Measurements from ENCODE around the gene BCAP31. TPM values are rescaled to one million over a fixed set of nuclear protein-coding genes. Genes with fewer than 3 reads are reported as not detected.

The BCAP31 gene
- total RNA-seq, 1 experiment from 2014 or later, result 371 TPM

DNA sequence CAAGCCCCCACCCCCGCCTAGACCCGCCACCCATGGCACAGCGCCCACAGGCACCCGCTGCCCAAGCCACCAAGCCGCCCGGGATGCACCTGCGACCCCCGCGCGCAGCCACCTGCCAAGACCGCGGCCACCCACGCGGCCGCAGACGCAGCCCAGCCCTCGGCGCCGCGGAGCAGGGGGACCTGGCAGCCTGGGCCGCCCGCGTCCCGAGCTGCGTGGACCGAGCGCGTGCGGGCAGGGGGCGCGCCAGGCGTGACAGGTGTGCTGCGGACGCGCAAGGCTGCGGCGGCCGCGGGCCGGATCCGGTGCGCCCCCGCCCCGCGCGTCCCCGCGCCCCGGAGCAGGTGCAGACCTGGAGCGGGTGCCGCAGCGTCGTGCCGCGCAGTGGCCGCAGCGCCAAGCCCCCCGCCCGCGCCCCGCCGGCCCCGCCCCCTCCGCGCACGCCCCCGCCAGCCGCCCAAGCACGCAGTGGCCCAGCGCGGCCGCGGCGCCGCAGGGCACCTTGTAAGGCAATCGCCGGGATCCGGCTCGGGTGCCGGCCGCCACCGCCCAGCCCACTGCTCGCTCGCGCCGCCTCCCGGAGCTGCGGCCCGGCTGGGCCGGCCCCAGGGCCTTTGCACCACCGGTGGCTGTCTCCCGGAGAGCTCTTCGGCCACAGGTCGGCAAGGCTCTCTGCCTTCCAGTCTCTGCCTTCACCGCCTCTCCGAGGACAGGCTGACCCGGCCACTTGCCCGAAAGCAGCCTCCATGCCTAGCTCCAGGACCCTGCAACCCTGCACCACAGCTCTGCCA is 50.6 kb downstream of the BCAP31 start, which contains the start of gene PNCK:
Gene PNCK, minus strand, starts transcription at position 386 of the 791 bp plus-strand sequence. CDS start 737 bp downstream, outside the sequence.
- BruUV-seq (replicated peaks), result no TSS peak
- Mint-ChIP-seq H3K36me3 (ENCODE audit: insufficient read depth, unreplicated experiment) (no peaks in the 10 kb centered on the region), H3K9me3 (ENCODE audit: low read depth, unreplicated experiment) (no peaks in the 10 kb centered on the region), H3K27me3 (ENCODE audit: unreplicated experiment) (peaks cover 50% of the 10 kb centered on the region), H3K4me1 (ENCODE audit: low read depth, unreplicated experiment) (no peaks in the 10 kb centered on the region), H3K4me3 (ENCODE audit: low read depth, unreplicated experiment) (no peak within 1 kb of the TSS), H3K27ac (ENCODE audit: unreplicated experiment) (no peak within 1 kb of the TSS)
- TF ChIP-seq, protein P1, sequence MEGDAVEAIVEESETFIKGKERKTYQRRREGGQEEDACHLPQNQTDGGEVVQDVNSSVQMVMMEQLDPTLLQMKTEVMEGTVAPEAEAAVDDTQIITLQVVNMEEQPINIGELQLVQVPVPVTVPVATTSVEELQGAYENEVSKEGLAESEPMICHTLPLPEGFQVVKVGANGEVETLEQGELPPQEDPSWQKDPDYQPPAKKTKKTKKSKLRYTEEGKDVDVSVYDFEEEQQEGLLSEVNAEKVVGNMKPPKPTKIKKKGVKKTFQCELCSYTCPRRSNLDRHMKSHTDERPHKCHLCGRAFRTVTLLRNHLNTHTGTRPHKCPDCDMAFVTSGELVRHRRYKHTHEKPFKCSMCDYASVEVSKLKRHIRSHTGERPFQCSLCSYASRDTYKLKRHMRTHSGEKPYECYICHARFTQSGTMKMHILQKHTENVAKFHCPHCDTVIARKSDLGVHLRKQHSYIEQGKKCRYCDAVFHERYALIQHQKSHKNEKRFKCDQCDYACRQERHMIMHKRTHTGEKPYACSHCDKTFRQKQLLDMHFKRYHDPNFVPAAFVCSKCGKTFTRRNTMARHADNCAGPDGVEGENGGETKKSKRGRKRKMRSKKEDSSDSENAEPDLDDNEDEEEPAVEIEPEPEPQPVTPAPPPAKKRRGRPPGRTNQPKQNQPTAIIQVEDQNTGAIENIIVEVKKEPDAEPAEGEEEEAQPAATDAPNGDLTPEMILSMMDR (IDR thresholded peaks at IDR 0.05; ENCODE audit: unreplicated experiment), result no peak
- no peak for DNase-seq
- intact Hi-C loops (cut with micrococcal nuclease; ENCODE audit: unreplicated experiment), result no loop called here
- CTCF ChIA-PET, result interaction anchor here (0.6 kb wide), 1 partner anchor 11 kb away, joined by 4 read pairs; no protein-coding TSS in a partner anchor

DNA sequence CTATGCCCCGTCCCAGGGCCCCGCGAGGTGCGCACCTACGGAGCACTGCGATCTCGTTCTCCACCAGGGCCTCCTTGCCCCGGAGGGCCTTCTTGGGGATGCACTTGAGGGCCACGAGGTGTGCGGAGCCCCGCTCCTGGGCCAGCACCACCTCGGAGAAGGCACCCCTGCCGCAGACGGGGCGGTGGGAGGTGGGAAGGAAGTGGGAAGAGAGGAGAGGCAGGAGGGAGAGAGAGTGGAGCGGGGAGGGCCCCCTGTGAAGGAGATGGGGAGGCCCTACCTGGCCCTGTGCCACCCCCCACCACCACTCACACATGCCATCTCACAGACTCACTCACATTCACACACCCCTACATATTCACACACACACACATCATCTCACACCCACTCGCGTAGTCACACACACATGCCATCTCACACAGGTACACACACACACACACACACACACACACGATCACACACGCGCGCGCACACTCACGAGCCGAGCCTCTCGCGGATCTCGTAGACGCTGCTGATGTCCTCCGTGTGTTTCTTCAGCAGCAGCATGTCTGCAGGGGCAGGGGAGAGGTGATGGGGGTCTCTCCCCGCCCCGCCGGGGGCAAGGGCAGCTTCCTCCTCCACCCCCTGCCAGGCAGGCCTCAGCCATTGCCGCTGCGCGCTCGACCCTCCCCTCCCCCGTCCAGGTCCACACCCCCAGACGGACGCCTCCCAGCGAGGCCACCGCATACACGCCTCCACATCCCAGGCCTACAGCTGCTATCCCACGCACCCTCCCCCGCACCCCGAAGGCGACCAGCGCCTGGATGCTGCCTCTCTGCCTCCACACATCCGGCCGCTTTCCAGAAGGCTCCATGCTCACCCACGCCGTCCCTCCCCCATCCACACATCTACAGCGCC is 51.4 kb downstream of the BCAP31 start:
- intact Hi-C loops (cut with micrococcal nuclease; ENCODE audit: unreplicated experiment), result no loop called here
- Mint-ChIP-seq H3K9me3 (ENCODE audit: low read depth, unreplicated experiment) (no peaks in the 10 kb centered on the region), H3K36me3 (ENCODE audit: insufficient read depth, unreplicated experiment) (no peaks in the 10 kb centered on the region), H3K4me1 (ENCODE audit: low read depth, unreplicated experiment) (peaks cover 6% of the 10 kb centered on the region), H3K4me3 (ENCODE audit: low read depth, unreplicated experiment) (no peak overlapping the region), H3K27ac (ENCODE audit: unreplicated experiment) (no peak overlapping the region), H3K27me3 (ENCODE audit: unreplicated experiment) (peaks cover 51% of the 10 kb centered on the region)
- TF ChIP-seq, protein P1 (IDR thresholded peaks at IDR 0.05; ENCODE audit: unreplicated experiment), result no peak
- CTCF ChIA-PET, result no interaction called here
- BruUV-seq (replicated peaks), result no TSS peak
- DNase-seq, result no peak

DNA sequence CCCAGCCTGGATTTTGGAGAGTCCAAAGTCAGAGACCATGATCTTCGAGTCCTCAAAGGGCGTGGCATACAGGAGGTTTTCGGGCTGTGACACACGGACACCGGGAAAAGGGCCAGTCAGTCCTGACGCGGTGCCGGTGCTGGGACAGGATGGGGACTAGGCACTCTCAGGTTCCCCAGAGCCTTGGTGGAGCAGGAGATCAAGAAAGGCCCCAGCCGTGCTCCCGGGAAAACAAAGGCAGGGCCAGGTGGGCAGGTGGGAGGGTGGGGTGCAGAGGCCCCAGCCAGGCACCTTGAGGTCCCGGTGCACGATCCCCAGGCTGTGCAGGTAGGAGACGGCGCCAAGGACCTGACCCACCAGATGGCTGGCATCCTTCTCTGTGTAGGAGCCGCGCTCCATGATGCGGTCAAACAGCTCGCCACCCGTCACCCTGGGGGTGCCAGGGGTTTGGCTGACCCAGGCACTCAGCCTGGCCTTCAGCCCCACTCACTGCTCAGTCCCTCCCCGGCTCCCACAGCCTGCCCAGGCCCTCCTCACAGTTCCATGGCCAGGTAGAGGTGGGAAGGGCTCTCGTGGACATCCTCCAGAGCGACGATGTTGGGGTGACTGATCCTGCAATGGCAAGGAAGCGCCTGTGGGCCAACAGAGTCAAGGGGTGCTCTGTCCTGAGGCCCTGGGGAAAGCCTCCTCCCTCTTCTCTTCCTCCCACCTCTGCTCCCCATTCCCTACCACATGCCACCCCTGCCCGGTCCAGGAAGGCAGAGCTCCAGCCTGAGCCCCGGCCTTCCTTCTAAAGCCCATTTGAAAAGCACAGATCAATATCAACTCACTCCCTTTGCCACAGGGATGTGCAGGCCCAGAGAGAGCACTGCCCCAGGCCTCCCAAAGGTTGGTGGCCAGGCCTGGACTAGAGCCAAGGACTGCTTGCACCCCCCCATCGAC is 52.3 kb downstream of the BCAP31 start:
- DNase-seq, result no peak
- Mint-ChIP-seq H3K4me1 (ENCODE audit: low read depth, unreplicated experiment) (peaks cover 12% of the 10 kb centered on the region), H3K27ac (ENCODE audit: unreplicated experiment) (no peak overlapping the region), H3K36me3 (ENCODE audit: insufficient read depth, unreplicated experiment) (no peaks in the 10 kb centered on the region), H3K4me3 (ENCODE audit: low read depth, unreplicated experiment) (no peak overlapping the region), H3K27me3 (ENCODE audit: unreplicated experiment) (peaks cover 60% of the 10 kb centered on the region), H3K9me3 (ENCODE audit: low read depth, unreplicated experiment) (no peaks in the 10 kb centered on the region)
- intact Hi-C loops (cut with micrococcal nuclease; ENCODE audit: unreplicated experiment), result no loop called here
- BruUV-seq (replicated peaks), result no TSS peak
- TF ChIP-seq, protein P1 (IDR thresholded peaks at IDR 0.05; ENCODE audit: unreplicated experiment), result no peak
- CTCF ChIA-PET, result no interaction called here

Data from Calu3 (cell line).